Colonic mucosa (tissue), 4 donors: Measurements from ENCODE around the gene CRACDL. TPM values are rescaled to one million over a fixed set of nuclear protein-coding genes. Genes with fewer than 3 reads are reported as not detected.

Experiments used
- DNase-seq: peaks from one replicate; pipeline ENCODE4 v3.0.0-alpha.2; 2020
- H3K27ac ChIP-seq: fragments of 200-600 bp; one replicate; pipeline ENCODE4 v1.8.0; 2021
- H3K27me3 ChIP-seq: fragments of 200-600 bp; one replicate; pipeline ENCODE4 v1.8.0; 2021
- H3K36me3 ChIP-seq: fragments of 200-600 bp; one replicate; pipeline ENCODE4 v1.8.0; 2021
- H3K4me1 ChIP-seq: fragments of 200-600 bp; one replicate; pipeline ENCODE4 v1.8.0; 2021; ENCODE audit warnings: mild to moderate bottlenecking
- H3K4me3 ChIP-seq: fragments of 200-600 bp; one replicate; pipeline ENCODE4 v1.8.0; 2021
- H3K9ac ChIP-seq, 2 donors: one replicate each; pipeline ENCODE4 v1.7.0; 2013; ENCODE audit warnings: control low read depth in 2 of 2, low read depth in 2 of 2, low read length in 2 of 2
- H3K9me3 ChIP-seq: fragments of 200-600 bp; one replicate; pipeline ENCODE4 v1.8.0; 2021
- CTCF ChIP-seq: fragments of 200-600 bp; IDR thresholded peaks from one replicate; pipeline ENCODE4 v1.8.0; 2022; ENCODE audit warnings: antibody characterized with exemption, mild to moderate bottlenecking
- intact Hi-C: fragments of 100-400 bp; cut with DNase I; formaldehyde crosslinking; loops from one replicate; pipeline ENCODE4 v1.14.1; 2022
- total RNA-seq, 2 donors: library from RNA; stranded (reverse); fragmentation: NEBNext Ultra II Directional in 1 of 2; extraction: Animal tissue kit (Norgen Biotek cat#: 25700) in 1 of 2; gene quantifications; one replicate each; pipeline ENCODE4 v1.2.1, GENCODE V29; 2021
- donor health status: healthy.
- donor health status: DM: no; HTN: no; CAD: no.
- donor health status: DM: no; HTN: no; CAD: no.

CRACDL gene
- total RNA-seq, 2 donors from 2014 or later, result 11.5 to 22.3 TPM

GRCh38 chr2:98833172-98833916, 102.7 kb downstream of the CRACDL start:
- Histone ChIP-seq H3K9ac (no peak overlapping the region), H3K4me1 (no peaks in the 10 kb centered on the region), H3K27me3 (no peaks in the 10 kb centered on the region), H3K4me3 (no peak overlapping the region), H3K27ac (no peak overlapping the region), H3K36me3 (no peaks in the 10 kb centered on the region), H3K9me3 (no peaks in the 10 kb centered on the region)
- intact Hi-C loops, result no loop called here
- TF ChIP-seq CTCF, result no peak
- DNase-seq, result no peak

GRCh38 chr2:98832172-98832571, 103.9 kb downstream of the CRACDL start:
- intact Hi-C loops, result no loop called here
- no peak for TF ChIP-seq CTCF

DNA sequence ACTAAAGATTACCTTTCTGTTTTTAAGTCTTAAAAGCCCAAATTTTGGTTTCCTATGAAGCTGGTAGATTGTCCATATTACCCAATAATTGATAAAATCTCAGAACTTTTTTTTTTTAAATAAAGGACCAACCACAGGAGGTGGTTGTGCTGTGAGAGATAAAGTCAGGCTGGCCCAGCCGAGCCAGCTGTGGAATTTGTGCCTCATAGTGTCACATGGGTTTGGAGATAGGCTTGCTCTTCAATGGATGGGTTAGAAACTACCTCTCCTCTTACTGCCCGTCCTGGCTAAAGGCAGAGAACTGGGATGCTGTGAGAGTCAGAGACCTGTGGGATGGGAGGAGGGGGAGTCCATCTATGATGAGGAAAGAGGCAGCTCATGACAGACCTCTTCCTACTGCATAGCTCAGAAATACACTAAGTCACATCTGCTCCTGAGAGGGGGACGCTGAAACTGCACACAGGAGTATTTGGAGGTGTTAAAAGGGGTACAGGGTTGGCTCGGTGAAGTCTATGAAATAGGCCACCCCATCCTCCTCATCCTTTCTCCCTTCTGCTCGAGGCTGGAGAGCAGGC, 105.4 kb downstream of the CRACDL start:
- Histone ChIP-seq H3K27ac (no peak overlapping the region), H3K9ac (no peak overlapping the region), H3K36me3 (no peaks in the 10 kb centered on the region), H3K4me3 (no peak overlapping the region), H3K4me1 (no peaks in the 10 kb centered on the region), H3K27me3 (no peaks in the 10 kb centered on the region), H3K9me3 (no peaks in the 10 kb centered on the region)
- DNase-seq, result no peak
- no peak for TF ChIP-seq CTCF
- intact Hi-C loops, result no loop called here

More at GRCh38 chr2:98832172-98832571, 103.9 kb downstream of the CRACDL start:
- no peak overlapping the region for H3K4me3 ChIP-seq
- H3K27me3 ChIP-seq, result no peaks in the 10 kb centered on the region
- H3K4me1 ChIP-seq, result no peaks in the 10 kb centered on the region
- H3K9me3 ChIP-seq, result no peaks in the 10 kb centered on the region
- H3K36me3 ChIP-seq, result no peaks in the 10 kb centered on the region
- no peak overlapping the region for H3K27ac ChIP-seq
- no peak overlapping the region for H3K9ac ChIP-seq
- DNase-seq, result no peak

DNA sequence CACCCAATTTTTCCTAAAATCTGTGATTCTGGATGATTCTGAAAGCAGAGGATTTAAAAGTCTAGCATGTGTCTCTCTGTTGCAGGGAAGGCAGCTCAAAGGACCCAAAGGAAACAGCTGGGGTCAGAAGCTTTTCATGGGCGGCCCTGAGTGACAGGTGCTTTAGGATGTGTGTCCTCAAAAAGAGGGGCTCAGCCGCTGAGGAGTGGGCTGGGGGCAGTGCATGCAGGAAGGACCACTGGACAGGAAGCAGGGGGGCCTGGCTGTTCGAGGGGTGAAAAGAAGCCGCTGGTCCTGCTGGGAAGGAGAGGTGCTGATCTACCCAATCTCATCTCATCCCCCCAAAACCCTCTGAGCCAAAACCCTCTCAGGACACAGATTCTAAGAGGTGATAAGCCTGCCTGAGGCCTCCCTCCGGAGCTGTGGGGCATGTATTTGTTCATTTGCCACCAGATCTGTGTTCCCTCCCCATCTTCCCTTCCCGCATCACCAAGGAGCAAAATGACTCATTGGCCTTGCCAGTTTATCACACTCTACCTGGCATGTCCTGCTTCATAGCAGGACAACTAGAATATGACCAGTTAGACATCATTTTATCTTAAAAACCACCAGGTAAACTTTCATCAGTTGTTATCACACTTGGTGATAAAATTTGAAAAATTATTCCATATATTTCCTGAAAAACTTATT, 106.3 kb downstream of the CRACDL start:
- Histone ChIP-seq H3K36me3 (no peaks in the 10 kb centered on the region), H3K4me1 (no peaks in the 10 kb centered on the region), H3K4me3 (no peak overlapping the region), H3K9ac (peak overlapping the region in 1 of 2 donors; percentile 9), H3K9me3 (no peaks in the 10 kb centered on the region), H3K27me3 (no peaks in the 10 kb centered on the region), H3K27ac (no peak overlapping the region)
- intact Hi-C loops, result no loop called here
- no peak for TF ChIP-seq CTCF
- no peak for DNase-seq

DNA sequence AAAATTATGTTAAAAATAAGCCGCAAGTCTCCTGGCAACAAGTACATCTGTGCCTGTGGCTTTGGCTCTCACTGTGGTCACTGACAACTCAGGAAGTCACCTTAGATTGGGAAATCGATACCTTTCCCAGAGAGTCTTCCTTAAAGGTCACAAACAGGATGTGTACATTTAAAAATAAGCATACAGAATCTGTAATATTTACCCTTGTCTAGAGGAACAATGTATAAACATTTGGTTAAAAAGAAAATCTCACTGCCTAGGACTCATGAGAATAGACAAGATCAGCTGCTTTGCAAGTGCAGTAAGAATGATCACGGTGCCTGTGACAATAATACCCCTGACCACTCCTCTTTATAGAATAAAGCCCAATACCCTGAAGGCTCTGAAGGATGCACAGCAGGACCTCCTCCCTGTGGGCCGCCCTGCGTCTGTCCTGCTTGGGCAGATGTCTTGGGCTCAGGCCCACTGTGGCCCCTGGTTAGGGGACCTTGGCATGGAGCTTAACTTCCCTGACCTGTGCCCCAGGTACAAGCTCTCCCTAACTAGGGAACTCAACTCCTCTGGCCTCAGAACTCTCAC, 107.1 kb downstream of the CRACDL start:
- no peak for DNase-seq
- Histone ChIP-seq H3K36me3 (no peaks in the 10 kb centered on the region), H3K9ac (peak overlapping the region in 1 of 2 donors; percentile 9), H3K27me3 (no peaks in the 10 kb centered on the region), H3K4me1 (no peaks in the 10 kb centered on the region), H3K9me3 (no peaks in the 10 kb centered on the region), H3K4me3 (no peak overlapping the region), H3K27ac (no peak overlapping the region)
- TF ChIP-seq CTCF, result no peak
- intact Hi-C loops, result no loop called here
